22Rv1 (cell line): ENCODE data around the gene LNPEP.

Experiments used
- ZFX ChIP-seq: fragments of 450-650 bp; IDR thresholded peaks from 2 replicates; pipeline ENCODE4 v1.6.1; 2017; ENCODE audit warnings: antibody characterized with exemption, borderline replicate concordance
- TF ChIP-seq, protein P1 (sequence below): fragments of 450-650 bp; IDR thresholded peaks from 2 replicates; pipeline ENCODE4 v1.5.1; 2017; ENCODE audit warnings: mild to moderate bottlenecking

DNA sequence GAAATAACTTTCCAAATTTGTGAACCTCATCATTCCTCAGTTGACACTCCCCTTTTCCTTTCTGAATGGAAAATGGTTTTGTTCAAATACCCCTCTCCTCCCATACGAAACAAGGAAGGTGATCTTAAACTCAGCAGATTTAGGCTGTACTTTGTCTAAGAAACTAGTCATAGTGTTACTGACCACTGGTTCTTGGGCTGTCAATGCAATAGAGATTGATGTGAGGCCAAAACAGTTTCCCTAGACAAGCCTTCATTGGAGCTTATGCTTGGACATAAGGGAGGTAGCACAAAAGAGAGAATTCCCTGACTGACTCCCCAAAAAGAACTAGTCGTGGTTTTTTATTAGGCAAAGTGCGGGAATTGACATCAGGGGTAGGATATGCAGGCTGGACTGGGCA lies 5.3 kb upstream of the LNPEP start:
- TF ChIP-seq, protein P1, sequence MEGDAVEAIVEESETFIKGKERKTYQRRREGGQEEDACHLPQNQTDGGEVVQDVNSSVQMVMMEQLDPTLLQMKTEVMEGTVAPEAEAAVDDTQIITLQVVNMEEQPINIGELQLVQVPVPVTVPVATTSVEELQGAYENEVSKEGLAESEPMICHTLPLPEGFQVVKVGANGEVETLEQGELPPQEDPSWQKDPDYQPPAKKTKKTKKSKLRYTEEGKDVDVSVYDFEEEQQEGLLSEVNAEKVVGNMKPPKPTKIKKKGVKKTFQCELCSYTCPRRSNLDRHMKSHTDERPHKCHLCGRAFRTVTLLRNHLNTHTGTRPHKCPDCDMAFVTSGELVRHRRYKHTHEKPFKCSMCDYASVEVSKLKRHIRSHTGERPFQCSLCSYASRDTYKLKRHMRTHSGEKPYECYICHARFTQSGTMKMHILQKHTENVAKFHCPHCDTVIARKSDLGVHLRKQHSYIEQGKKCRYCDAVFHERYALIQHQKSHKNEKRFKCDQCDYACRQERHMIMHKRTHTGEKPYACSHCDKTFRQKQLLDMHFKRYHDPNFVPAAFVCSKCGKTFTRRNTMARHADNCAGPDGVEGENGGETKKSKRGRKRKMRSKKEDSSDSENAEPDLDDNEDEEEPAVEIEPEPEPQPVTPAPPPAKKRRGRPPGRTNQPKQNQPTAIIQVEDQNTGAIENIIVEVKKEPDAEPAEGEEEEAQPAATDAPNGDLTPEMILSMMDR: no peak
- no peak for TF ChIP-seq ZFX
